ENCODE measurements around the gene SH3GL1. TPM values are rescaled to one million over a fixed set of nuclear protein-coding genes. Genes with fewer than 3 reads are reported as not detected.

Gene SH3GL1
- total RNA-seq, 2 experiments from 2014 or later = 33.2 to 38.9 TPM

GRCh38 chr19:4431808-4432674 lies 31.7 kb upstream of the SH3GL1 start:
- Histone ChIP-seq H2AFZ (ENCODE audit: low read length) (no peak overlapping the region), H3K4me2 (ENCODE audit: low read length) (no peak overlapping the region), H3K9me2 (ENCODE audit: insufficient read depth, low read length) (no peaks in the 10 kb centered on the region), H3K4me1 (ENCODE audit: insufficient read depth, low read length, poor library complexity, severe bottlenecking) (no peaks in the 10 kb centered on the region), H3K27ac (ENCODE audit: low read depth, low read length, poor library complexity, severe bottlenecking) (no peak overlapping the region), H4K20me1 (ENCODE audit: insufficient read depth, low read length) (no peaks in the 10 kb centered on the region), H3K36me3 (ENCODE audit: insufficient read depth, low read length) (peaks cover 87% of the 10 kb centered on the region), H3K4me3 (ENCODE audit: low read depth, low read length, poor library complexity, severe bottlenecking) (no peak overlapping the region), H3K79me2 (ENCODE audit: insufficient read depth, low read depth, low read length) (no peaks in the 10 kb centered on the region), H3K9me3 (ENCODE audit: low read length) (no peaks in the 10 kb centered on the region)
- ChIA-PET CTCF (ENCODE audit: unreplicated experiment) (no interaction called here), POLR2A (no interaction called here)
- no peak for DNase-seq (ENCODE audit: low spot score)
- TF ChIP-seq, protein P1, sequence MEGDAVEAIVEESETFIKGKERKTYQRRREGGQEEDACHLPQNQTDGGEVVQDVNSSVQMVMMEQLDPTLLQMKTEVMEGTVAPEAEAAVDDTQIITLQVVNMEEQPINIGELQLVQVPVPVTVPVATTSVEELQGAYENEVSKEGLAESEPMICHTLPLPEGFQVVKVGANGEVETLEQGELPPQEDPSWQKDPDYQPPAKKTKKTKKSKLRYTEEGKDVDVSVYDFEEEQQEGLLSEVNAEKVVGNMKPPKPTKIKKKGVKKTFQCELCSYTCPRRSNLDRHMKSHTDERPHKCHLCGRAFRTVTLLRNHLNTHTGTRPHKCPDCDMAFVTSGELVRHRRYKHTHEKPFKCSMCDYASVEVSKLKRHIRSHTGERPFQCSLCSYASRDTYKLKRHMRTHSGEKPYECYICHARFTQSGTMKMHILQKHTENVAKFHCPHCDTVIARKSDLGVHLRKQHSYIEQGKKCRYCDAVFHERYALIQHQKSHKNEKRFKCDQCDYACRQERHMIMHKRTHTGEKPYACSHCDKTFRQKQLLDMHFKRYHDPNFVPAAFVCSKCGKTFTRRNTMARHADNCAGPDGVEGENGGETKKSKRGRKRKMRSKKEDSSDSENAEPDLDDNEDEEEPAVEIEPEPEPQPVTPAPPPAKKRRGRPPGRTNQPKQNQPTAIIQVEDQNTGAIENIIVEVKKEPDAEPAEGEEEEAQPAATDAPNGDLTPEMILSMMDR (conservative IDR thresholded peaks at IDR 0.05; ENCODE audit: low read length) = no peak
- no peak for TF ChIP-seq EZH2phosphoT487 (IDR thresholded peaks at IDR 0.05; ENCODE audit: borderline replicate concordance, low read depth, low read length)
- intact Hi-C loops (cut with micrococcal nuclease; ENCODE audit: unreplicated experiment) = no loop called here
- BruUV-seq (replicated peaks) = no TSS peak

- TF ChIP-seq, protein P1 (conservative IDR thresholded peaks at IDR 0.05; ENCODE audit: low read length) = no peak
- no peak for TF ChIP-seq EZH2phosphoT487 (IDR thresholded peaks at IDR 0.05; ENCODE audit: borderline replicate concordance, low read depth, low read length)
- BruUV-seq (replicated peaks) = no TSS peak
- POLR2A ChIA-PET = no interaction called here
Observed at GRCh38 chr19:4431296-4431695, 30.9 kb upstream of the SH3GL1 start.

GRCh38 chr19:4430760-4431159 lies 30.4 kb upstream of the SH3GL1 start:
- Histone ChIP-seq H3K9me3 (ENCODE audit: low read length) (no peaks in the 10 kb centered on the region), H4K20me1 (ENCODE audit: insufficient read depth, low read length) (no peaks in the 10 kb centered on the region), H3K4me2 (ENCODE audit: low read length) (no peak overlapping the region), H3K79me2 (ENCODE audit: insufficient read depth, low read depth, low read length) (no peaks in the 10 kb centered on the region), H3K27ac (ENCODE audit: low read depth, low read length, poor library complexity, severe bottlenecking) (no peak overlapping the region), H3K4me3 (ENCODE audit: low read depth, low read length, poor library complexity, severe bottlenecking) (no peak overlapping the region), H3K9me2 (ENCODE audit: insufficient read depth, low read length) (no peaks in the 10 kb centered on the region), H3K36me3 (ENCODE audit: insufficient read depth, low read length) (peaks cover 87% of the 10 kb centered on the region), H3K4me1 (ENCODE audit: insufficient read depth, low read length, poor library complexity, severe bottlenecking) (no peaks in the 10 kb centered on the region), H2AFZ (ENCODE audit: low read length) (no peak overlapping the region)
- no peak for DNase-seq (ENCODE audit: low spot score)
- intact Hi-C loops (cut with micrococcal nuclease; ENCODE audit: unreplicated experiment) = no loop called here
- POLR2A ChIA-PET = no interaction called here
- CTCF ChIA-PET (ENCODE audit: unreplicated experiment) = no interaction called here
- TF ChIP-seq, protein P1 (conservative IDR thresholded peaks at IDR 0.05; ENCODE audit: low read length) = no peak
- TF ChIP-seq EZH2phosphoT487 (IDR thresholded peaks at IDR 0.05; ENCODE audit: borderline replicate concordance, low read depth, low read length) = no peak
- no TSS peak for BruUV-seq (replicated peaks)

More at GRCh38 chr19:4431296-4431695, 30.9 kb upstream of the SH3GL1 start:
- H4K20me1 ChIP-seq (ENCODE audit: insufficient read depth, low read length) = no peaks in the 10 kb centered on the region
- H3K9me2 ChIP-seq (ENCODE audit: insufficient read depth, low read length) = no peaks in the 10 kb centered on the region
- no peak overlapping the region for H3K27ac ChIP-seq (ENCODE audit: low read depth, low read length, poor library complexity, severe bottlenecking)
- no peaks in the 10 kb centered on the region for H3K4me1 ChIP-seq (ENCODE audit: insufficient read depth, low read length, poor library complexity, severe bottlenecking)
- no peak overlapping the region for H2AFZ ChIP-seq (ENCODE audit: low read length)
- intact Hi-C loops (cut with micrococcal nuclease; ENCODE audit: unreplicated experiment) = no loop called here
- H3K4me3 ChIP-seq (ENCODE audit: low read depth, low read length, poor library complexity, severe bottlenecking) = no peak overlapping the region
- no peak for DNase-seq (ENCODE audit: low spot score)
- CTCF ChIA-PET (ENCODE audit: unreplicated experiment) = no interaction called here
- H3K79me2 ChIP-seq (ENCODE audit: insufficient read depth, low read depth, low read length) = no peaks in the 10 kb centered on the region
- H3K36me3 ChIP-seq (ENCODE audit: insufficient read depth, low read length) = peaks cover 87% of the 10 kb centered on the region
- no peaks in the 10 kb centered on the region for H3K9me3 ChIP-seq (ENCODE audit: low read length)
- no peak overlapping the region for H3K4me2 ChIP-seq (ENCODE audit: low read length)

Measured in OCI-LY7 (cell line).